IgD-negative memory B cell (primary cell): ENCODE measurements around the gene MRGPRX4. TPM values are rescaled to one million over a fixed set of nuclear protein-coding genes. Genes with fewer than 3 reads are reported as not detected.
"Not testable (repeated sequence)": the region's sequence is repeated elsewhere in the genome, so short reads cannot be mapped to it uniquely, and the experiment has no call there.

Source experiments
- H3K27ac Mint-ChIP-seq, 3 donors: one replicate each; pipeline ENCODE4 v1.8.0; 2020 to 2022; ENCODE audit warnings: mild to moderate bottlenecking in 3 of 3, mixed read lengths in 3 of 3, moderate library complexity in 1 of 3
- H3K27me3 Mint-ChIP-seq: one replicate; pipeline ENCODE4 v1.8.0; 2021; ENCODE audit warnings: mixed read lengths
- H3K36me3 Mint-ChIP-seq: one replicate; pipeline ENCODE4 v1.8.0; 2020; ENCODE audit warnings: mild to moderate bottlenecking, mixed read lengths
- H3K4me1 Mint-ChIP-seq, 3 donors: one replicate each; pipeline ENCODE4 v1.8.0; 2020 to 2022; ENCODE audit warnings: mixed read lengths in 3 of 3, mild to moderate bottlenecking in 1 of 3
- H3K4me3 Mint-ChIP-seq, 4 donors: one replicate each; pipeline ENCODE4 v1.8.0; 2020 to 2022; ENCODE audit warnings: mild to moderate bottlenecking in 4 of 4, mixed read lengths in 4 of 4, moderate library complexity in 3 of 4
- H3K9me3 Mint-ChIP-seq, 3 donors: one replicate each; pipeline ENCODE4 v1.8.0; 2020 to 2021; ENCODE audit warnings: mixed read lengths in 3 of 3, mild to moderate bottlenecking in 1 of 3
- polyA plus RNA-seq: library from polyadenylated mRNA; unstranded; fragments of 300-500 nt; fragmentation: Illumina TruSeq; gene quantifications from one replicate; pipeline ENCODE4 v1.2.3, GENCODE V29; 2021

The MRGPRX4 gene
- polyA plus RNA-seq, 1 donor from 2014 or later, result not detected

DNA sequence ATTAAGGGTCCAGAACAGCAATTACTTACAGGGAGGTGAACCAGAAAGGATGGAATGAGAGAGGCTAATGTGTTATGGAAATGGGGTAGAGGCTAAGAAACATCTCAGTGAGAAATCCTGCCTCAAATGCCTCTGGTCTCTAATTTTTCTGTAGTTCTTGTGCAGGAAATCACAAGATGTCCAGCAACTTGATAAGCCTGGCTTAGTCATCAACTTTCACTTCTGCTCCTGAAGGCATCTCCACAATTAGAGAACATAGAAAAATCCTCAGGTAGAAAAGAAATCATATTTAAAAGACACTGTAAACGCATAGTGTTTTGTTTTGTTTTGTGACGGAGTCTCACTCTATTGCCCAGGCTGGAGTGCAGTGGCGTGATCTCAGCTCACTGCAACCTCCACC is 18.7 kb downstream of the MRGPRX4 start:
- Mint-ChIP-seq H3K9me3 (no peaks in the 10 kb centered on the region), H3K4me3 (no peak overlapping the region), H3K27me3 (peaks cover 3% of the 10 kb centered on the region), H3K36me3 (no peaks in the 10 kb centered on the region), H3K4me1 (peaks cover 0 to 3% (median 2%) of the 10 kb centered on the region in 3 donors), H3K27ac (no peak overlapping the region)

DNA sequence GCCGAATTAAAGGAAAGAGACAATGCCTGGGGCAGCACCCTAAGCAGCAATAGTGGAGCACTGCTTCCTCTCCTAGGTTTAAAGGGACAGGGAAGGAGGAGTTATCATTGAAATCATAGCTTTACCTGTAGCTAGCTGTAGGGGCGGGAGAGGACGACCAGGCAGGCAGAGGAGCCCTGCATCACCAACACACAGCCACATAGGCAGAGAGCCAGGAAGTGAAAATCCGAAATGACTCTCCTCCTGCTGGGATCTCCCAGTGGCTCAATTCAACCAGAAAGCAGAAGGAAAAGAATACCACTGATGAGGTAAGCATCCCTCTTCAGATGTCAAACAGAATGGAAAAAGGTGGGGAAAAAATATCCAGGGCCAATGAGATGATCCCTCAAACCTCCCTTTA is 20.4 kb downstream of the MRGPRX4 start:
- H3K9me3 Mint-ChIP-seq, result peaks cover 0 to 5% (median 3%) of the 10 kb centered on the region in 3 donors
- H3K4me3 Mint-ChIP-seq, result no peak overlapping the region
- no peak overlapping the region for H3K27ac Mint-ChIP-seq
- peaks cover 0 to 3% (median 2%) of the 10 kb centered on the region in 3 donors for H3K4me1 Mint-ChIP-seq
- H3K27me3 Mint-ChIP-seq, result no peaks in the 10 kb centered on the region
- H3K36me3 Mint-ChIP-seq, result no peaks in the 10 kb centered on the region

DNA sequence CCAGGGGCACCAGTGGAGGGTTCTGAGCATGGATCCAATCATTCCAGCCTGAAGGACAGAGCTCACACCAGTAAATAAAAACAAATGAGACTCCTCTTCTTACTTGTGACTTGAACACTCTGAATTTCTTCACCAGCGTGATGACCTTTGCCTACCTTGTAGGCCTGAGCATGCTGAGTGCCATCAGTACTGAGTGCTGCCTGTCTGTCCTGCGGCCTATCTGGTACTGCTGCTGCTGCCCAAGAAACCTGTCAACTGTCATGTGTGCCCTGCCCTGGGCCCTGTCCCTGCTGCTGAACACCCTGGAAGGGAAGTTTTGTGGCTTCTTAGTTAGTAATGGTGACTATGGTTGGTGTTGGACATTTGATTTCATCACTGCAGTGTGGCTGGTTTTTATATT is 23.9 kb downstream of the MRGPRX4 start:
- Mint-ChIP-seq H3K27me3 (peaks cover 1% of the 10 kb centered on the region), H3K36me3 (peaks cover 2% of the 10 kb centered on the region), H3K4me3 (no peak overlapping the region), H3K9me3 (peaks cover 0 to 5% (median 4%) of the 10 kb centered on the region in 3 donors), H3K4me1 (peaks cover 0 to 2% (median 0%) of the 10 kb centered on the region in 3 donors), H3K27ac (no peak overlapping the region)

DNA sequence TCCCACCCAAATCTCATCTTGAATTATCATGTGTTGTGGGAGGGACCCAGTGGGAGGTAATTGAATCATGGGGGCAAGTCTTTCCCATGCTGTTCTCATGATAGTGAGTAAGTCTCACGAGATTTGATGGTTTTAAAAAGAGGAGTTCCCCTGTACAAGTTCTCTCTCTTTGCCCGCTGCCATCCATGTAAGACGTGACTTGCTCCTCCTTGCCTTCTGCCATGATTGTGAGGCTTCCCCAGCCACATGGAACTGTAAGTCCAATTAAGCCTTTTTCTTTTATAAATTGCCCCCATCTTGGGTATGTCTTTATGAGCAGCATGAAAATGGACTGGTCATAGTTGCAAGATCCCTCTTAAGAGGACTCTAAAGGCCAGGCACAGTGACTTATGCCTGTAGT is 25.1 kb downstream of the MRGPRX4 start:
- H3K4me3 Mint-ChIP-seq, result peak overlapping the region in 1 of 4 donors; percentile 10
- not testable (repeated sequence) for H3K4me1 Mint-ChIP-seq, H3K27me3 Mint-ChIP-seq, H3K27ac Mint-ChIP-seq, H3K36me3 Mint-ChIP-seq
- peaks cover 0 to 11% (median 6%) of the 10 kb centered on the region in 3 donors for H3K9me3 Mint-ChIP-seq

DNA sequence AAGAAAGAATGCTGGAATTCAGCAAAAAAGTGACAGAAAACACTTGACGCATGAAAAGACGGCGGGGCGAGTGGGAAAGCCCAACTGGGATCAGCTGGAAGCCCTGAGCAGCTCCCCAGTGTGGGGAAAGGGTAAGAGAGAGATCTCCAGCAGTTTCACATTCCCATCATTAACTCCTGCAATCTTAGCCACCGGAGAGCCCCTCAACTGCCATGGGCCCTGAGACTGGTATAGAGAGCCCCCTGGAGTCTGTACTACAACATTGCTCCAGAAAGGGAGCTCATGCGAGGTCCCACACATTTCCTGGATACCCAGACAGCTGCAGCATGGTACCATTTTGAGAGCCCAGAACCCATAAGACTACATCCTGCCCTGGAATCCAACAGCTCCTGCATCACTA is 31.1 kb downstream of the MRGPRX4 start:
- H3K4me1 Mint-ChIP-seq, result peaks cover 0 to 2% (median 1%) of the 10 kb centered on the region in 3 donors
- peaks cover 2% of the 10 kb centered on the region for H3K36me3 Mint-ChIP-seq
- peaks cover 0 to 7% (median 2%) of the 10 kb centered on the region in 3 donors for H3K9me3 Mint-ChIP-seq
- no peak overlapping the region for H3K27ac Mint-ChIP-seq
- H3K4me3 Mint-ChIP-seq, result no peak overlapping the region
- H3K27me3 Mint-ChIP-seq, result peaks cover 16% of the 10 kb centered on the region

DNA sequence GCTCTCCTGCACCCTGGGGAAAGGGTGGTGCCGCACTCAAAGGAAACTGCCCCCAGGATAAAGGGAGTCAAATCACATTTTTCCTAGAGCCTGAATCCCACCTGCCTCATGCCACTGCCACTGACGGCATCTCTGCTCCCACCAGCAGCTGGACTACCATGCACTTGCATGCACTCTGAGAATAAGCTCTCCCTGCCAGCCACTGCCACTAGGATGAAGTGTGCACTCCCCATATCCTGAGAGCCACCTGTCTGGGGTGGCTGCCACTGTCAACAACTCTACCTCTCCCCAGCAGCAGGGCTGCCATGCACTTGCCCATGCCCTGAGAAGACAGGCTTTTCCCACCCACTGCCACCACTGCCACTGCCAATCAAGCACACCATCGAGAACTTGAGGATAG is 31.6 kb downstream of the MRGPRX4 start:
- peaks cover 0 to 7% (median 2%) of the 10 kb centered on the region in 3 donors for H3K9me3 Mint-ChIP-seq
- no peak overlapping the region for H3K4me3 Mint-ChIP-seq
- H3K27me3 Mint-ChIP-seq, result peaks cover 19% of the 10 kb centered on the region
- H3K36me3 Mint-ChIP-seq, result peaks cover 2% of the 10 kb centered on the region
- H3K27ac Mint-ChIP-seq, result no peak overlapping the region
- H3K4me1 Mint-ChIP-seq, result peaks cover 0 to 2% (median 1%) of the 10 kb centered on the region in 3 donors

DNA sequence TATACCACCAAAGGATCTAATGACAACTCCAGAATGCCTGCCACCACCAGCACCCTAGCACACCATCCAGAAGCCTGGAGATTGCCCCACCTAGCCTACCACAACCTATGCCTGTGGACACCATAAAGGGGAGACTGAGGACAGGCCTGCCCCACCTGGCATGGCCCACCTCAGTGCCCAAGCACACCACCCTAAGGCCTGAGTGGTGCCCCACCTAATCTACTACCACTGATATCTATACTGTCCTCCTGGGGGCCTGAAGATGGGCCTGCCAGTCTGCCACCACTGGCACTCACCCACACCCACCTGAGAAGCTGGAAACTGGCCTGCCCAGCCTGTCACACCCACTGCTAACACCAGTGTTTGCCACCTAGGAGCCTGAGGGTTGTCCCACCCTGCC is 32.1 kb downstream of the MRGPRX4 start:
- no peak overlapping the region for H3K4me3 Mint-ChIP-seq
- H3K4me1 Mint-ChIP-seq, result peaks cover 0 to 2% (median 1%) of the 10 kb centered on the region in 3 donors
- H3K36me3 Mint-ChIP-seq, result peaks cover 2% of the 10 kb centered on the region
- H3K27ac Mint-ChIP-seq, result peak overlapping the region in 1 of 3 donors; percentile 83
- peaks cover 0 to 7% (median 2%) of the 10 kb centered on the region in 3 donors for H3K9me3 Mint-ChIP-seq
- H3K27me3 Mint-ChIP-seq, result peaks cover 18% of the 10 kb centered on the region

DNA sequence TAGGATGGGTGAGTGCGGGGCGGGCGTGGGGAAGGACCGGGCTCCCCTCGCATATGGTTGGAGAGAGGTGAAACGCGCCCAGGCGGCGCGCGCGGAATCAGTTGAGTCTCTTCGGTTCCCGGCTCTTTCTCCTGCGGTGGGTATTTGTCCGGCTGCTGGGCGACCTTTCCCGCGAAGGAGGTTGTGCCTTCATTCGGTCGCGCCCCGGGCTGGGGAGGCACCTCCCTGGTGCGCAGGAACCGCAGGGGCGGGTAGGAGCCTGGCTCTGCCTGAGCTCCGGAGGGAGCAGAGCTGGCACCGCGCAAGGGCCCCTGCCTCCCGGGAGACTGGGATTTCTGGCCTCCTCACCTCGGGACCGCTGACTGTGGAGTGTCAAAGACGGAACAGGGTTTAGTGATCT is 36.4 kb downstream of the MRGPRX4 start:
- H3K27ac Mint-ChIP-seq, result no peak overlapping the region
- no peaks in the 10 kb centered on the region for H3K9me3 Mint-ChIP-seq
- peaks cover 3% of the 10 kb centered on the region for H3K36me3 Mint-ChIP-seq
- no peaks in the 10 kb centered on the region for H3K4me1 Mint-ChIP-seq
- no peak overlapping the region for H3K4me3 Mint-ChIP-seq
- H3K27me3 Mint-ChIP-seq, result peaks cover 13% of the 10 kb centered on the region

DNA sequence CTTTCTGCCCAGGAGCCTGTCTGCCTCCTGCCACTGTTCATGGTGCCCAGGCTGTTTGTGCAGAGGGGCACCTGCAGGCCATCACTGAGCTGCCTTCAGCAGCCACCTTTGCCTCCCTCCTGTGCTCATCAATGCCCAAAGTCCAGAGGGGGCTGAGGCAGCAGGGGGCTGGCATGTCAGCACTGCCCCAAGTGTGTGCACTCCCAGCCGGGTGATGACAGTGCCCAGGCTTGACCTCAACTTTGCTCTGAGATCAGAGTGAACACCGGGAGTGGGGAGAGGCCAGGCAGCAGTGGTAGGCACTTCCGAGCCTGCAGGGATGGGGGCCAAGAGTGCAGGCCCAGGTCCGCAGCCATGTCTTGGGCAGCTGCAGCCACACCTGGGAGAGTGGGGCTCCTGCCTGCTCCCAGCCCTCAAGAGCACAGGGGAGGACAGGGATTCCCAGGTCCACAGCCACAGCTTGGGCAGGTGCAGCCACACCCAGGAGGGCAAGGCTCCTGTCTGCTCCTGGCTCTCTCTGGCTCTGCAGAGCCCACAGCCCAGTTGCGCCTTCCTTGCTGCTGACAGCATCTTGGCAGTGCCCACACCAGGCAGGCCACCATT is 48.7 kb downstream of the MRGPRX4 start:
- no peaks in the 10 kb centered on the region for H3K27me3 Mint-ChIP-seq
- H3K27ac Mint-ChIP-seq, result no peak overlapping the region
- no peaks in the 10 kb centered on the region for H3K4me1 Mint-ChIP-seq
- H3K4me3 Mint-ChIP-seq, result no peak overlapping the region
- H3K9me3 Mint-ChIP-seq, result peaks cover 1 to 3% (median 2%) of the 10 kb centered on the region in 3 donors
- peaks cover 9% of the 10 kb centered on the region for H3K36me3 Mint-ChIP-seq

DNA sequence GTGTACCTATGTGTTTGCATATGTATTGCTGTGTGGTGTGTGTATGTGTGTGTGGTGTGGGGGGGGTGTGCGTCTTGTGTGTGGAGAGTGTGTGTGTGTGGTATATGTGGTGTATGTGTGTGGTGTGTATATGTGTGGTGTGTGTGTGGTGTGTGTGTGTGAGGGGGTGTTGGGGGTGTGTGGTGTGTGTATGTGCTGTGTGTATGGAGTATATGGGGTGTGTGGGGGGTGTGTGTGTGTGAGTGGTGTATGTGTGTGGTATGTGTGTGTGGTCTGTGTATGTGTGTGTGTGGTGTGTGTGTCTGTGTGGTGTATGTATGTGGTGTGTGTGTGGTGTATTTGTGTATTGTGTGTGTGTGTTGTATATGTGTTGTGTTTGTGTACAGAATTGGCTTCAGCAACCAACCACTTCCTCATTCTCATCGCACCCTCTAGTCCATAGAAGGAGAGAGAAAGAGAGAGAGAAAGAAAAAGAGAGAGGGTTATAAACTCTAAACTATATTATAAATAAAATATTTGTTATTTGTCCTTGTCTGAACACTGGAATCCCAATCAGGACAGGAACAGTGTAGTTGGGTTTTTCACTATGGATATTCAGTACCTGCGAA is 50.3 kb downstream of the MRGPRX4 start:
- Mint-ChIP-seq H3K36me3 (peaks cover 9% of the 10 kb centered on the region), H3K4me1 (no peaks in the 10 kb centered on the region), H3K4me3 (no peak overlapping the region), H3K27ac (no peak overlapping the region), H3K9me3 (peaks cover 1 to 3% (median 2%) of the 10 kb centered on the region in 3 donors), H3K27me3 (no peaks in the 10 kb centered on the region)

Other genes starting within 250 kb of the MRGPRX4 start
- gene SERGEF, start 159.8 kb upstream of the MRGPRX4 start, polyA plus RNA-seq, result 68.0 TPM
- gene TPH1, start 126.6 kb upstream of the MRGPRX4 start, polyA plus RNA-seq, result not detected
- gene SAAL1, start 66.8 kb upstream of the MRGPRX4 start, polyA plus RNA-seq, result 13.6 TPM
- not detected for gene MRGPRX3, start 40.3 kb upstream of the MRGPRX4 start, polyA plus RNA-seq
- gene SAA4, start 64.0 kb downstream of the MRGPRX4 start, polyA plus RNA-seq, result not detected
- gene SAA2, start 75.8 kb downstream of the MRGPRX4 start, polyA plus RNA-seq, result 0.35 TPM
- not detected for gene SAA1, start 93.4 kb downstream of the MRGPRX4 start, polyA plus RNA-seq
- 25.9 TPM for gene HPS5, start 149.3 kb downstream of the MRGPRX4 start, polyA plus RNA-seq
- 34.4 TPM for gene GTF2H1, start 149.7 kb downstream of the MRGPRX4 start, polyA plus RNA-seq
- gene LDHA, start 221.7 kb downstream of the MRGPRX4 start, polyA plus RNA-seq, result 263 TPM
- gene LDHC, start 239.5 kb downstream of the MRGPRX4 start, polyA plus RNA-seq, result not detected